ENCODE measurements around the gene EXOSC5.
"Not testable (repeated sequence)": the region's sequence is repeated elsewhere in the genome, so short reads cannot be mapped to it uniquely, and the experiment has no call there.

DNA sequence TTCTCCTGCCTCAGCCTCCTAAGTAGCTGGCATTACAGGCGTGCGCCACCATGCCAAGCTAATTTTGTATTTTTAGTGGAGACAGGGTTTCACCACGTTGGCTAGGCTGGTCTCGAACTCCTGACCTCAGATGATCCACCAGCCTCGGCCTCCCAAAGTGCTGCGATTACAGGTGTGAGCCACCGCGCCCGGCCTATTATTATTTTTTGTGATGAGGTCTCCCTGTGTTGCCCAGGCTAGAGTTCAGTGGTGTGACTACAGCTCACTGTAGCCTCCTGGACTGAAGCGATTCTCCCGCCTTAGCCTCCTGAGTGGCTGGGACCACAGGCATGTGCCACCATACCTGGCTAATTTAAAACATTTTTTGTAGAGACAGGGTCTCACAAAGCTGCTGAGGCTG, 38.2 kb upstream of the EXOSC5 start:
- TF ChIP-seq KDM5B (CRISPR knock-in tag; IDR thresholded peaks at IDR 0.05; ENCODE audit: borderline replicate concordance); SIN3A (IDR thresholded peaks at IDR 0.05; ENCODE audit: borderline replicate concordance, low read depth, low read length); RXRA (CRISPR knock-in tag; IDR thresholded peaks at IDR 0.05); XBP1 (CRISPR knock-in tag; IDR thresholded peaks at IDR 0.05): not testable (repeated sequence)
- TF ChIP-seq, protein P1, sequence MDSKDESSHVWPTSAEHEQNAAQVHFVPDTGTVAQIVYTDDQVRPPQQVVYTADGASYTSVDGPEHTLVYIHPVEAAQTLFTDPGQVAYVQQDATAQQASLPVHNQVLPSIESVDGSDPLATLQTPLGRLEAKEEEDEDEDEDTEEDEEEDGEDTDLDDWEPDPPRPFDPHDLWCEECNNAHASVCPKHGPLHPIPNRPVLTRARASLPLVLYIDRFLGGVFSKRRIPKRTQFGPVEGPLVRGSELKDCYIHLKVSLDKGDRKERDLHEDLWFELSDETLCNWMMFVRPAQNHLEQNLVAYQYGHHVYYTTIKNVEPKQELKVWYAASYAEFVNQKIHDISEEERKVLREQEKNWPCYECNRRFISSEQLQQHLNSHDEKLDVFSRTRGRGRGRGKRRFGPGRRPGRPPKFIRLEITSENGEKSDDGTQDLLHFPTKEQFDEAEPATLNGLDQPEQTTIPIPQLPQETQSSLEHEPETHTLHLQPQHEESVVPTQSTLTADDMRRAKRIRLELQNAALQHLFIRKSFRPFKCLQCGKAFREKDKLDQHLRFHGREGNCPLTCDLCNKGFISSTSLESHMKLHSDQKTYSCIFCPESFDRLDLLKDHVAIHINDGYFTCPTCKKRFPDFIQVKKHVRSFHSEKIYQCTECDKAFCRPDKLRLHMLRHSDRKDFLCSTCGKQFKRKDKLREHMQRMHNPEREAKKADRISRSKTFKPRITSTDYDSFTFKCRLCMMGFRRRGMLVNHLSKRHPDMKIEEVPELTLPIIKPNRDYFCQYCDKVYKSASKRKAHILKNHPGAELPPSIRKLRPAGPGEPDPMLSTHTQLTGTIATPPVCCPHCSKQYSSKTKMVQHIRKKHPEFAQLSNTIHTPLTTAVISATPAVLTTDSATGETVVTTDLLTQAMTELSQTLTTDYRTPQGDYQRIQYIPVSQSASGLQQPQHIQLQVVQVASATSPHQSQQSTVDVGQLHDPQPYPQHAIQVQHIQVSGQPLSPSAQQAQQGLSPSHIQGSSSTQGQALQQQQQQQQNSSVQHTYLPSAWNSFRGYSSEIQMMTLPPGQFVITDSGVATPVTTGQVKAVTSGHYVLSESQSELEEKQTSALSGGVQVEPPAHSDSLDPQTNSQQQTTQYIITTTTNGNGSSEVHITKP (CRISPR knock-in tag; IDR thresholded peaks at IDR 0.05; ENCODE audit: low read depth) = not testable (repeated sequence)
- TF ChIP-seq, protein P2, sequence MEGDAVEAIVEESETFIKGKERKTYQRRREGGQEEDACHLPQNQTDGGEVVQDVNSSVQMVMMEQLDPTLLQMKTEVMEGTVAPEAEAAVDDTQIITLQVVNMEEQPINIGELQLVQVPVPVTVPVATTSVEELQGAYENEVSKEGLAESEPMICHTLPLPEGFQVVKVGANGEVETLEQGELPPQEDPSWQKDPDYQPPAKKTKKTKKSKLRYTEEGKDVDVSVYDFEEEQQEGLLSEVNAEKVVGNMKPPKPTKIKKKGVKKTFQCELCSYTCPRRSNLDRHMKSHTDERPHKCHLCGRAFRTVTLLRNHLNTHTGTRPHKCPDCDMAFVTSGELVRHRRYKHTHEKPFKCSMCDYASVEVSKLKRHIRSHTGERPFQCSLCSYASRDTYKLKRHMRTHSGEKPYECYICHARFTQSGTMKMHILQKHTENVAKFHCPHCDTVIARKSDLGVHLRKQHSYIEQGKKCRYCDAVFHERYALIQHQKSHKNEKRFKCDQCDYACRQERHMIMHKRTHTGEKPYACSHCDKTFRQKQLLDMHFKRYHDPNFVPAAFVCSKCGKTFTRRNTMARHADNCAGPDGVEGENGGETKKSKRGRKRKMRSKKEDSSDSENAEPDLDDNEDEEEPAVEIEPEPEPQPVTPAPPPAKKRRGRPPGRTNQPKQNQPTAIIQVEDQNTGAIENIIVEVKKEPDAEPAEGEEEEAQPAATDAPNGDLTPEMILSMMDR (CRISPR knock-in tag; IDR thresholded peaks at IDR 0.05) = not testable (repeated sequence)
- TF ChIP-seq, protein P3, sequence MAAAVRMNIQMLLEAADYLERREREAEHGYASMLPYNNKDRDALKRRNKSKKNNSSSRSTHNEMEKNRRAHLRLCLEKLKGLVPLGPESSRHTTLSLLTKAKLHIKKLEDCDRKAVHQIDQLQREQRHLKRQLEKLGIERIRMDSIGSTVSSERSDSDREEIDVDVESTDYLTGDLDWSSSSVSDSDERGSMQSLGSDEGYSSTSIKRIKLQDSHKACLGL (CRISPR knock-in tag; IDR thresholded peaks at IDR 0.05) = not testable (repeated sequence)
